Motor neuron (in vitro differentiated cells): Measurements from ENCODE around the gene PRKD2. TPM values are rescaled to one million over a fixed set of nuclear protein-coding genes. Genes with fewer than 3 reads are reported as not detected.
A peak's percentile ranks its signal among the peaks of the same experiment; 100 is the strongest.

Experiments used
- ATAC-seq, 8 experiments: fragments of 200-7000 bp; cut with Tn5 transposase; replicated peaks in 6 of 8; 2 replicates each; pipeline ENCODE4 v1.8.0; 2021; ENCODE audit warnings: mild to moderate bottlenecking in 8 of 8, moderate library complexity in 8 of 8
- H3K27ac ChIP-seq, 2 donors: fragments of 250-450 bp; sonication (Bioruptor Pico); 2 replicates each; pipeline ENCODE4 v1.9.0; 2021; ENCODE audit warnings: antibody characterized with exemption in 2 of 2, mild to moderate bottlenecking in 2 of 2, moderate library complexity in 1 of 2
- H3K4me1 ChIP-seq, 2 donors: fragments of 250-450 bp; sonication (Bioruptor Pico); replicated peaks in 1 of 2; 2 replicates each; pipeline ENCODE4 v1.6.1; 2021; ENCODE audit warnings: antibody characterized with exemption in 2 of 2, mild to moderate bottlenecking in 2 of 2, moderate library complexity in 1 of 2
- H3K4me3 ChIP-seq, 5 donors: fragments of 250-450 bp; sonication (Bioruptor Pico); 2 replicates each; pipeline ENCODE4 v1.9.0; 2021; ENCODE audit warnings: antibody characterized with exemption in 5 of 5, mild to moderate bottlenecking in 5 of 5, moderate library complexity in 4 of 5
- WGBS, 10 experiments: fragments of 450-650 bp; shearing (Covaris generic); methylation state at CpG; one replicate each; pipeline ENCODE4 v1.0.0; 2022; 5-methylcytosine and 5-hydroxymethylcytosine counted together
- in situ Hi-C, 9 experiments: fragments of 400-800 bp; cut with MboI; loops; one replicate each; pipeline ENCODE4 v1.15.0; 2021; ENCODE audit warnings: low sequenced_read_pairs in 9 of 9, low pct_unique_long_range_greater_than_20kb in 2 of 9; ENCODE audit not compliant: unreplicated experiment in 9 of 9
- total RNA-seq, 8 experiments: library from RNA; unstranded; fragments of 300-600 nt; gene quantifications; 2 replicates each; pipeline versions ENCODE4 v1.2.3 to v1.2.4, GENCODE V29; 2022

Gene PRKD2
- total RNA-seq, 8 experiments from 2014 or later, result 6.5 to 33.2 (median 12.7) TPM

- in situ Hi-C loops, result loop anchor here in 3 of 9 experiments (10.0 to 25.0 kb wide), 2 partner anchors 81 to 234 kb away; no protein-coding TSS in a partner anchor
- ATAC-seq, result peak in 4 of 8 experiments; percentile 24 to 59 (median 54)
- Histone ChIP-seq H3K27ac (no peak overlapping the region), H3K4me1 (no peaks in the 10 kb centered on the region), H3K4me3 (no peak overlapping the region)
- WGBS, 10 experiments, result 0 to 100% (median 38%) methylated on average over 1 to 4 of the region's 4 CpGs; no CpG with 5 or more reads in 3 of the 10 experiments
These were observed 36.7 kb upstream of the PRKD2 start for GRCh38 chr19:46753420-46754155.

DNA sequence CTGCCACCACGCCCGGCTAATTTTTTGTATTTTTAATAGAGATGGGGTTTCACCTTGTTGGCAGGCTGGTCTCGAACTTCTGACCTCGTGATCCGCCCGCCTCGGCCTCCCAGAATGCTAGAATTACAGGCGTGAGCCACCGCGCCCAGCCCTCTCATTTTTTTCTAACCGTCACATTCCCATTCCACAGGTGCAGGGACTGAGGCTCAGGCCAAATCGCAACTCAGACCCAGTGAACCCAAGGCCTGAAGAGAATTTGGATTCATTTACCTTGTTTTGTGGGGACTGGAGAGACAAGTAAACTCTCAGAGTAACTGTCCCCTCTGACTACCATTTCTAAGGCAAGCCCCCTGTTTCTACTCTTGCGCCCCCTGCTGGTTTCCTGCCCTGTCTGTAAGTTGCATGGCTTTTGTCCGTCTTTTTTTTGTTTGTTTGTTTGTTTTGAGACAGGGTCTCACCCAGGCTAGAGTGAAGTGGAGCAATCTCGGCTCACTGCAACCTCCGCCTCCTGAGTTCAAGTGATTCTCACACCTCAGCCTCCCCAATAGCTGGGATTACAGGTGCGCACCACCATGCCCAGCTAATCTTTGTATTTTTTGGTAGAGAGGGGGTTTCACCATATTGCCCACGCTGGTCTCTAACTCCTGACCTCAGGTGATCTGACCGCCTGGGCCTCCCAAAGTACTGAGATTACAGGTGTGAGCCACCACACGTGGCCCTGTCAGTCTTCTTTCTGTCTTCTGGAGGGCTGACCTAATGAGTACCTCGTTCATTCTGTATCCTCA lies 31.6 kb upstream of the PRKD2 start:
- Histone ChIP-seq H3K4me1 (peaks cover 19 to 22% of the 10 kb centered on the region in 2 donors), H3K4me3 (no peak overlapping the region), H3K27ac (peak overlapping the region in 1 of 2 donors; percentile 16)
- ATAC-seq, result peak in 1 of 8 experiments; percentile 4
- 70 to 100% (median 84%) methylated on average over 1 to 15 of the region's 21 CpGs; no CpG with 5 or more reads in 1 of the 10 experiments for WGBS, 10 experiments
- in situ Hi-C loops, result no loop called here

GRCh38 chr19:46746281-46747057 lies 29.6 kb upstream of the PRKD2 start, which contains the start of gene STRN4:
Gene STRN4 (minus strand): TSS chr19:46746450. CDS start chr19:46746430, 20 bp downstream.
- peaks cover 19 to 22% of the 10 kb centered on the region in 2 donors for H3K4me1 ChIP-seq
- in situ Hi-C loops, result no loop called here
- peak; percentile 64 to 81 (median 75) for ATAC-seq
- 0% methylated on average over 2 of the region's 74 CpGs; no CpG with 5 or more reads in 9 of the 10 experiments for WGBS, 10 experiments
- H3K27ac ChIP-seq, result peak within 1 kb of the TSS; percentile 97 to 99
- peak within 1 kb of the TSS; percentile 90 to 100 (median 99) for H3K4me3 ChIP-seq

GRCh38 chr19:46745521-46746280 lies 28.8 kb upstream of the PRKD2 start, which contains the start of gene FKRP:
Gene FKRP (plus strand): TSS chr19:46746057. CDS start chr19:46755451, 9,394 bp downstream.
- WGBS, 10 experiments, result no CpG with 5 or more reads among the region's 68 CpGs
- Histone ChIP-seq H3K4me1 (peaks cover 19 to 22% of the 10 kb centered on the region in 2 donors), H3K4me3 (peak within 1 kb of the TSS; percentile 90 to 100 (median 99)), H3K27ac (peak within 1 kb of the TSS; percentile 97 to 99)
- ATAC-seq, result peak; percentile 58 to 73 (median 72)
- in situ Hi-C loops, result no loop called here

DNA sequence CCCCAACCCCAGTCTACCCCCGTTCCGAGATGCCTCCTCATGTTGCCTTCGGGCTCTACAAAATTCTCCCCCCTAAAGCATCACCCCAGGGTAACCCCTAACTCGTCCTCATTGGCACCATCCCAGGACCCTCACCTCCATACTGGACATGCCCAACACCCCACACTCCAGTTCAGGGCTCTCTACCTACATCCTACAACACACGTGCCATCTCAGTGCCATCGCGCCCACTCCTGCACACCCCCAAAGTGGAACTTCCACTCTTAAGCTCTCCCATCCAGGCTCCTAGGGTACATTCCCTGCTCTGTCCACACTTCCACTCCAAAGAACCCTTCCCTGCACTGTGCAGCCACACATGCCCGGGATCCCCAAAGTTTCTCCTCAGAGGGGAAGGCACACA lies 28.1 kb upstream of the PRKD2 start:
- Histone ChIP-seq H3K4me3 (peak overlapping the region; percentile 90 to 100 (median 99)), H3K4me1 (peaks cover 19 to 22% of the 10 kb centered on the region in 2 donors), H3K27ac (peak overlapping the region in 1 of 2 donors; percentile 99)
- in situ Hi-C loops, result no loop called here
- 0 to 14% (median 13%) methylated on average over 1 to 3 of the region's 8 CpGs; no CpG with 5 or more reads in 5 of the 10 experiments for WGBS, 10 experiments
- peak in 2 of 8 experiments; percentile 7 to 12 for ATAC-seq

- Histone ChIP-seq H3K4me3 (peak overlapping the region in 3 of 5 donors; percentile 90 to 99 (median 92)), H3K27ac (no peak overlapping the region), H3K4me1 (peaks cover 19 to 22% of the 10 kb centered on the region in 2 donors)
- in situ Hi-C loops, result no loop called here
- WGBS, 10 experiments, result 72 to 93% (median 85%) methylated on average over 3 to 8 of the region's 12 CpGs; no CpG with 5 or more reads in 2 of the 10 experiments
- ATAC-seq, result no peak
These were observed 27.2 kb upstream of the PRKD2 start for GRCh38 chr19:46744005-46744691.

DNA sequence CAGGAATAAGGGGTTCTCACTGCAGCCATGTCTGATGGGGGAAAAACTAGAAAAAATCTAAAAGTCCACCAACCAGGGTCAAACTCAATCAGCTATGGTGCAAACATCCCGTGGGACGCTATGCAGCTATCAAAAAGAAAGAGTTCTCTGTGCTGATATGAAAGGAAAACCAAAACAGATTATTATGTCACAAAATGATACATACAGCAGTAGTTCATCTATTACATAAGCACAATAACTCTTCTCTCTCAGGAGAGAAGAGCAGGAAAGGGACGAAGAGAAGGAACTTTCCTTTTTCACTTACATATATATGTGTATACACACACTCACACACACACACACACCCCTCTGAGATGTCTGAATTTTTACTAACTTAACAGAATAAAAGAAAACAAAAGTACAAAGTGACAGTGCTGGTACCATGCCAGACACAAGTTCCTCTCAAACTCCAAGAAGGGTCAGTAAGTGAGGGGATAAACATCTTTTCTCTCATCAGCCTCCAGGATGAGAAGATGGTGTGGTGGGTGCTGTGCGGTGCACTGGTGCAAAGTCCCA lies 26.1 kb upstream of the PRKD2 start:
- no peak overlapping the region for H3K4me3 ChIP-seq
- H3K27ac ChIP-seq, result no peak overlapping the region
- H3K4me1 ChIP-seq, result peaks cover 19 to 22% of the 10 kb centered on the region in 2 donors
- no peak for ATAC-seq
- 50 to 100% (median 90%) methylated on average over 1 to 4 of the region's 4 CpGs; no CpG with 5 or more reads in 1 of the 10 experiments for WGBS, 10 experiments
- in situ Hi-C loops, result no loop called here

GRCh38 chr19:46741447-46741846 lies 24.5 kb upstream of the PRKD2 start:
- peaks cover 12 to 13% of the 10 kb centered on the region in 2 donors for H3K4me1 ChIP-seq
- ATAC-seq, result no peak
- H3K27ac ChIP-seq, result no peak overlapping the region
- in situ Hi-C loops, result no loop called here
- H3K4me3 ChIP-seq, result no peak overlapping the region
- WGBS, 10 experiments, result 60 to 100% (median 97%) methylated on average over 1 to 13 of the region's 17 CpGs; no CpG with 5 or more reads in 4 of the 10 experiments

DNA sequence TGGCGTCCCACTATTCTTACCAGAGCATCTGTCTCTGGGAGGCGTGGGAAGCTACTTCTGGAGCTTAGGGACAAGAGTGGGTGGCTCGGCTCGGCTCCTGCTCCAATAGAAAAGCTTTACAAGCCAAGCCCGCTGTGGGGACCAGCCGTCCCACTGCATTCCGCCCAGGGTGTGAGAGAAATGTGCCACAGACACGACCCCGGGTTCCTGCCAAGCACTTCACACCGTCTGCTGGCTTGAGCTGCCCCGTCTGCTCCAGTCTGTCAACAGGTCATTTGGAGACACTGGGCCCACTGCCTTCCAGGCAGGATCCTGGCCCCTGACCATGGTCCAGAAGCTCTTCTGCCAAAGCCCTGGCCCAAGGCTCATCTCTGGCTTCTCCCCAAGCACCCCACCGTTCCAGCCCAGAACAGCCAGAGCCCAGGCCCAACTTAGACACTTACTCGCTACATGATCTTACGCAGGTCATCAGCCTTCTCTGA lies 22.4 kb upstream of the PRKD2 start:
- ATAC-seq, result no peak
- H3K4me3 ChIP-seq, result no peak overlapping the region
- H3K4me1 ChIP-seq, result peaks cover 5 to 6% of the 10 kb centered on the region in 2 donors
- no peak overlapping the region for H3K27ac ChIP-seq
- in situ Hi-C loops, result no loop called here
- 0 to 100% (median 81%) methylated on average over 1 to 3 of the region's 14 CpGs; no CpG with 5 or more reads in 4 of the 10 experiments for WGBS, 10 experiments

DNA sequence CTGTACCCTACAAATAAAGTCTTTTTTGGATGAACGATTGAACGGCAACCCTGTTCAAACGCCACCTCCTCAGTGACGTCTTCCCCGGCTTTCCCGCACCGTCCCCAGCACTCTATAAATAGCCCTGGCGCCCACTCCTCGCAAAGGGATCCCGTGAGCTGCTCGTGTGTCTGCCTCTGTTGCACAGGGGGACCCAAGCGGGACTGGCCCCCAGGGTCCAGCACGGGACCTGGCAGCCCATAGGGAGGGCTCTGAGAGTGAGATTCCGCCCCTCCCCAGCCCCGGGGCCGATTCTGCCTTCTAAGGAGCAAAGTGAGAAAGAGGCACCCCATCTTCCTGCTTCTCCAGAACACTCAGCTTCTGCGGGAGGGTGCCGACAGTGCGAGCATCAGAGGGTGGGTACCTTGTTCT lies 20.9 kb upstream of the PRKD2 start:
- in situ Hi-C loops, result no loop called here
- WGBS, 10 experiments, result 60 to 100% (median 91%) methylated on average over 1 to 10 of the region's 19 CpGs; no CpG with 5 or more reads in 3 of the 10 experiments
- no peak for ATAC-seq
- H3K4me3 ChIP-seq, result no peak overlapping the region
- no peak overlapping the region for H3K27ac ChIP-seq
- no peaks in the 10 kb centered on the region for H3K4me1 ChIP-seq

DNA sequence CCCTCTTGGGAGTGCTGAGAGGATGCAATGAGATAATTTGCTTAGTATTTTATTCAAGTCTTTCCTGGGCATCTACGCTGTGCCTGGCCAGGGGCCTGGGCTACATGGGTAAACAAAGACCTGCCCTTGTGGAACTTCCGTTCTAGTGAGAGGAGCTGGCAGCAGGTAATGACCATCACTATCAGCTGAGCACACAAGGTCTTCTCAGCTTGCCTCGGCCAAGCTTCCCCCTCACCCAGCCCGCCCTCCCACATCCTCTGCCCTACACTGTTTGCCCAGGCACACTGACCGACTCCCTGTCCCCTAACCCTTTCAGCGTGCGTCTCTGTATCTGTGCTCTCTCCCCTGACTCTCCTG lies 20.4 kb upstream of the PRKD2 start:
- Histone ChIP-seq H3K4me1 (no peaks in the 10 kb centered on the region), H3K4me3 (no peak overlapping the region), H3K27ac (no peak overlapping the region)
- in situ Hi-C loops, result no loop called here
- no peak for ATAC-seq
- WGBS, 10 experiments, result 100% methylated on average over 1 of the region's 7 CpGs; no CpG with 5 or more reads in 9 of the 10 experiments
